Subcutaneous abdominal adipose tissue (tissue), 5 donors: ENCODE measurements around the gene GALNT18.
"Not testable (repeated sequence)": the region's sequence is repeated elsewhere in the genome, so short reads cannot be mapped to it uniquely, and the experiment has no call there.

Experiments used
- H3K27ac ChIP-seq: one replicate; pipeline ENCODE4 v1.7.0; 2013; ENCODE audit warnings: low read depth, mild to moderate bottlenecking, inconsistent platforms, low read length, moderate library complexity
- H3K27me3 ChIP-seq, 5 donors: one replicate each; pipeline ENCODE4 v1.7.0; 2013; ENCODE audit warnings: low read length in 5 of 5, inconsistent platforms in 1 of 5; ENCODE audit not compliant: control insufficient read depth in 5 of 5, insufficient read depth in 4 of 5
- H3K36me3 ChIP-seq, 5 donors: one replicate each; pipeline ENCODE4 v1.7.0; 2013; ENCODE audit warnings: low read length in 5 of 5; ENCODE audit not compliant: control insufficient read depth in 5 of 5, insufficient read depth in 5 of 5
- H3K4me1 ChIP-seq, 5 donors: one replicate each; pipeline ENCODE4 v1.7.0; 2013; ENCODE audit warnings: low read length in 5 of 5, mild to moderate bottlenecking in 3 of 5, moderate library complexity in 1 of 5; ENCODE audit not compliant: control insufficient read depth in 5 of 5, insufficient read depth in 5 of 5
- H3K4me3 ChIP-seq, 5 donors: one replicate each; pipeline ENCODE4 v1.7.0; 2013; ENCODE audit warnings: low read length in 5 of 5, low read depth in 1 of 5
- H3K9ac ChIP-seq, 5 donors: one replicate each; pipeline ENCODE4 v1.7.0; 2013; ENCODE audit warnings: low read length in 5 of 5, mild to moderate bottlenecking in 4 of 5, moderate library complexity in 3 of 5
- H3K9me3 ChIP-seq, 5 donors: one replicate each; pipeline ENCODE4 v1.7.0; 2013; ENCODE audit warnings: low read length in 5 of 5; ENCODE audit not compliant: control insufficient read depth in 5 of 5
- donor health status: healthy.
- donor health status: healthy.
- donor health status: healthy.
- donor health status: healthy.
- donor health status: healthy.

Gene GALNT18

DNA sequence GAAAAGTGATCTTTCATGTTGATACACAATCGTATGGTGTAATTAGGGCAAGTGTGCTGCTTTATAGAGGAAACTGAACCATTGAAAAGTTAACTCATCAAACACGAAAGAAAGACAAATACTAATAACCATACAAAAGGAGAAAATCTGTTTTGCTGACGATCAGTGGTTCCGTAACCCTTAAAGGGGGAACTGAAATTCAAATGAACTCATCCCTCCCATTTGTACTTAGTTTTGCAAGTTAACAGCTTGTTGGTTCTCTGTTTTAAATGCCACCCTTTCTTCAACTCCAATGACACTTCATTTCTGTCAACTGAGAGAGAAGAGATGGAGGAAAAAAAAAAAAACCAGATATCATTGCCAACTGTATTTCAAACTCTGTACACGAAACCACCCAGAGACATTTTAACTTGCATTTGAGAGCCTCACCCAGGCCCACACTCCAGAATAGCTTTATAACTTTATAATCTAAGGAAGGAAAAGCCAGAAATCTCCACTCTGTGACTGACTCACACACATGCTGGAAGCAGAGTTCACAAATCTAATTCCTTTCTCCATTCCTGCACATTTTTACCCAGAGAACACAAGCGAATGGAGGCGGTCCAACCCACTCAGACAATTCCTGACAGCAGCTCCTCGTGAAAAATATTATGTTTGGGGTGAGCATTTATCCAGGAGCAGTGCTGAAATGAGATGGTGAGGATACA, 251.4 kb downstream of the GALNT18 start:
- peaks cover 0 to 4% (median 0%) of the 10 kb centered on the region in 5 donors for H3K4me1 ChIP-seq
- H3K27me3 ChIP-seq = peaks cover 0 to 2% (median 0%) of the 10 kb centered on the region in 5 donors
- no peak overlapping the region for H3K4me3 ChIP-seq
- no peak overlapping the region for H3K27ac ChIP-seq
- peaks cover 0 to 3% (median 2%) of the 10 kb centered on the region in 5 donors for H3K9me3 ChIP-seq
- no peak overlapping the region for H3K9ac ChIP-seq
- H3K36me3 ChIP-seq = peaks cover 0 to 10% (median 0%) of the 10 kb centered on the region in 5 donors

DNA sequence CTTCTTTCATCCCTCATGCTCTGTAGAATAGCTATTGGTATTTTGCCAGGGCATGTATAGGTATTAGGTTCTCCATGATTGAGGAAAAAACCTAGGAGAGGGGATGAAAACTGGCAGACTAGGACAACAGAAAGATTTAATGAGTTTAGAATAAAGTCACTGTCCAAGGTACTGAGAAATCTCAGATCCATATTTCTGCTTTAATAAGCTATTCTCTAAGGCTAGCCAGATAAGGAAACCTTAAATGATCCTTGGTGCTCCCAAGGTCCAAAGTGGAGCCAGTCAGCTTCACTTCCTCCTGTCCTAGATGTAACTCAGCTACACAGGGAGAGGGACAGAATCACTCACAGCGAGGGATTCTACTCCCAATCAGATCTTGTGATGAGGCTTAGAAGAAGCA, 255.0 kb downstream of the GALNT18 start:
- no peak overlapping the region for H3K27ac ChIP-seq
- H3K9ac ChIP-seq = no peak overlapping the region
- no peak overlapping the region for H3K4me3 ChIP-seq
- peaks cover 0 to 2% (median 0%) of the 10 kb centered on the region in 5 donors for H3K27me3 ChIP-seq
- peaks cover 0 to 4% (median 0%) of the 10 kb centered on the region in 5 donors for H3K4me1 ChIP-seq
- peaks cover 0 to 4% (median 3%) of the 10 kb centered on the region in 5 donors for H3K9me3 ChIP-seq
- H3K36me3 ChIP-seq = peaks cover 0 to 5% (median 0%) of the 10 kb centered on the region in 5 donors

DNA sequence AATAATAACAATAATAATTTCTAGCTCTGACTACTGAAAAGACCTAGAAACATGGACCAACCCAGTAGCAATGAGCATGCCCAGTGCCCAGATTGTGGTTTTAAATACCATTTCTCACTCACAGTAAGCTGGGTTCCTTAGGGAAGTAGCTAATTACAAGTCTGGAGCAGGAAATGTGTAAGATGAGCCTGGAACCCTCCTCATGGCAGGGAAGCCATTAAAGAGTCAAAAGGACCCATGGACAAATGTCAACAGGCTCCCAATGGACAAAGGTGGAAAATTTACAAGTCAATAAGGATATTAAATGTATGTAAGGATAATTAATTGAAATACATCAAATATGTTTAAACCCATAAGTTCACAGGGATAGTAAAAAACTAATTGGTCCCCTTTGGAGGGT, 258.1 kb downstream of the GALNT18 start:
- Histone ChIP-seq H3K4me3 (no peak overlapping the region), H3K9me3 (peaks cover 0 to 4% (median 3%) of the 10 kb centered on the region in 5 donors), H3K36me3 (no peaks in the 10 kb centered on the region), H3K27me3 (no peaks in the 10 kb centered on the region), H3K27ac (no peak overlapping the region), H3K9ac (no peak overlapping the region), H3K4me1 (no peaks in the 10 kb centered on the region)

DNA sequence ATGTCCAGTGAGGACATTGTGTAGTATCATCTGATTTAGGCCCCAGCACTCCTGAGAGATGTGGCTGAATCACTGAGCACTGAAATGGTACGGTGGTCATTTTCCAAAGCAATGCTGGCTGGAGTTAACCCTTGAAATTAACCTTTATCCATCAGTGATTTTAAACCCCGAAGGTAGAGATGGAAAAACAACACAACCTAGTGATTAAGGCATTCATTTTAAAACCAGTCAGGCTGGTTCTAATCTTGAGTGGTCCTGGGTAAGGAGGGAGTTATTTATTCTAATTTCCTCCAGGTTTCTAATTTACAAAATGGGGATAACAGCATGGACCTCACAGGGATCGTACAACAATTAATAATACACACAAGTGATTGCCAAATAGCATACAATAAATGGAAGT, 262.2 kb downstream of the GALNT18 start:
- Histone ChIP-seq H3K9me3 (no peaks in the 10 kb centered on the region), H3K36me3 (no peaks in the 10 kb centered on the region), H3K9ac (no peak overlapping the region), H3K4me3 (no peak overlapping the region), H3K27me3 (no peaks in the 10 kb centered on the region), H3K27ac (no peak overlapping the region), H3K4me1 (no peaks in the 10 kb centered on the region)

DNA sequence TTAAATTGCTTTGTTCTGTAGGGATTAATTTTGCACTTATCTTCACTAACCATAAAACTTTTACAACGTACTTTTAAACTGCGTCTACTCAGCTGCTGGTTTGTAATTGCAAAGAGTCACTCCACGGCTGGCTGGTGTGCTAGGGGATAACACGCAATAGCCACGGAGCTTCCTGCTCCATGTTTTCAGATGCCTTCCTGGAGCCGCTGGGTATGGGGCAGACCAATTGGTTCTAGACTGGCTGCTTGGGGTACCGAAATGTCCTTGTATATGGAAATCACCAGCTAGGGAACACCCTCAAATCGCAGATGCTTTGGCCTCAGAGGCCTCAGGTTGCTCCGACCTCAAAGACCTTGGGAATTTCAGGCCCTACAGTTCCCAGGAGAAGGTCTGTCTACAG, 265.0 kb downstream of the GALNT18 start:
- no peaks in the 10 kb centered on the region for H3K36me3 ChIP-seq
- H3K27ac ChIP-seq = no peak overlapping the region
- H3K9ac ChIP-seq = no peak overlapping the region
- no peak overlapping the region for H3K4me3 ChIP-seq
- H3K9me3 ChIP-seq = no peaks in the 10 kb centered on the region
- H3K4me1 ChIP-seq = no peaks in the 10 kb centered on the region
- no peaks in the 10 kb centered on the region for H3K27me3 ChIP-seq

DNA sequence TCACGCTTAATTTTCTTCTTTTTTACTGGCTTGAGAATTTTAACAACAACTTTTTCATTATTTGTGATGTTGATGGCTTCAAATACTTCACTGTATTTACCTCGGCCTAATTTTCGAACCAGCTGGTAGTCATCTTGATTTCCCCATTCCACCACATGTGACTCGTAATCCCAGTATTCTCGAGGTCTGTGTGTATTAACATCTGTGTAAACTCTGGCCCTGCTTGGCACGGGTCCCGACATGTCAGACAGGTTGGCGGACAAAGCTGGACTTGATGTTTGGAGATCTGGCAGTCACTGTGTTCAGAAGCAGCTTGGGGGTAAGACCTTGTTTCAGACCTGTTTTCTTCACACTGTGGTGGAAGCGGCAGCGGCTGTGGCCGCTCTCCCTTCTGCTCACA, 268.9 kb downstream of the GALNT18 start, which contains the start of gene CSNK2A3:
Gene CSNK2A3 (minus strand): TSS at position 373 of the 400 bp plus-strand sequence. CDS start 131 bp downstream, at position 242.
- H3K27ac ChIP-seq, H3K9me3 ChIP-seq, H3K4me3 ChIP-seq, H3K9ac ChIP-seq, H3K36me3 ChIP-seq, H3K27me3 ChIP-seq: not testable (repeated sequence)
- peaks cover 10 to 35% (median 34%) of the 10 kb centered on the region in 5 donors for H3K4me1 ChIP-seq

DNA sequence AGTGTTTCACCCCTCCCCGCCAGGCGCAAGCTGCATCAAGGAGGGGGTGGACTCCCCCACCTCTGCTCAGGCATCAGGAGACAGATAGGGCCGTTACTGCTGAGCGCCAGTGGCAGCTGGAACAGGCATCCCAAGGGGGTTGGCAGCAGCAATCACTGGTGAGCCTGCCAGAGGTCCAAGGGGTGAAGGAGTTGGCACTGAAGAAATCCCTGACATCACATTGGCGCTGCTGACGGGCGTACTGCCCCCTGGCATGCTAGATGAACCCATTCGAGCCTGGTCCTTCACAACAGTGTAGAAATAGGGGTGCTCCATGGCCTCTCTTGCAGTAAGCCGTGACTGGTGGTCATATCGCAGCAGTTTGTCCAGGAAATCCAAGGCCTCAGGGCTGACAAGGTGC, 270.0 kb downstream of the GALNT18 start:
- H3K9me3 ChIP-seq, H3K27me3 ChIP-seq, H3K9ac ChIP-seq, H3K27ac ChIP-seq, H3K4me3 ChIP-seq, H3K36me3 ChIP-seq: not testable (repeated sequence)
- H3K4me1 ChIP-seq = peaks cover 10 to 38% (median 35%) of the 10 kb centered on the region in 5 donors

DNA sequence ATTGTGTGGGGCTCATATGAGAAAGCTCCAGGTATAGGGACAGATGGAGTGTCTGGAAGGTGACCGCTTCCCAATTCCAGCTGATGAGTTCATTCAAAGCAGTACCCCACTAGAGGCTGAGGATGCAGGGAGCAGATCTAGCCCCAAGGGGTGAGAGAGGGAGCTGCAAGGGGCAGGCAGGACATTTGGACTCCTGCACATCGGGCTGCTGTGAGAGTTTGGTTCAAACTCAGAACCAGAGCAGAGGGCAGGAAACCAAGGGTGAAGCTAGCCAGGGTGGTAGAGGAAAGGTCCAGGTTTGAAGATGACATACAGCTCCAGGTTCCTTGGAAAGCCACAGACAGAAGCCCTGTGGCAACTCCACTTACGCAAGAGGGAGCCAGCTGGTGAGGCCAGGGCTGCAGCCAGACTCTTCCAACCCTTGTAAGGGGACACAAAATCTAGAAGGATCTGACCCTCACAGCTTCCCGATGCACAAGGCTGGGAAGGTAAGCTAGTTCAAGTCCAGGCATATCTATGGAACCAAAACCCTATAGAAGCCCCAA, 270.7 kb downstream of the GALNT18 start:
- Histone ChIP-seq H3K9me3 (no peaks in the 10 kb centered on the region), H3K27me3 (no peaks in the 10 kb centered on the region), H3K36me3 (no peaks in the 10 kb centered on the region), H3K9ac (no peak overlapping the region), H3K4me3 (no peak overlapping the region), H3K4me1 (peaks cover 10 to 38% (median 35%) of the 10 kb centered on the region in 5 donors), H3K27ac (no peak overlapping the region)

DNA sequence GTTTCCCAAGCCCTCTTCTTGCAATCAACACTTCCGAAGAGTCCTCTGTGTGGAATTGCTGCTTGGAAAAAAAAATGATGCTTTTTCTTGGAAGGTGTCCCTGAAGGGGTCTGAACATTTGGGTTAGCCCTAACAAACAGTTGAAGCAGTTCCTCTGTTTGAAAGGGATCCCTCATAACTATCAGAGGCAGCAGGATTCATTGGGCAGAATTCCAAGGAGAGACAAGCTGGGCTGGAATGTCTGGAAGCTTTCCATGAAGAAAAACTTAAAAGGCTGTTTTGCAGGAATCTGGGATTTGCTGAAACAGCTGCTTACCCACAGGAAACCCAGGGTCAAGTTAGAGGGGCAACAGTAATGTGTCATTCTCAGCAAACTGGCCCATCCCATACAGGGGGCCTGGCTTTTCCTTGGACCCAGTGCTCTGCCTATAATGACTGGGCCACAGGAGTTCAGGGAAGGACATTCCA, 271.9 kb downstream of the GALNT18 start:
- Histone ChIP-seq H3K36me3 (no peaks in the 10 kb centered on the region), H3K27me3 (no peaks in the 10 kb centered on the region), H3K4me3 (no peak overlapping the region), H3K9me3 (no peaks in the 10 kb centered on the region), H3K4me1 (peaks cover 10 to 38% (median 35%) of the 10 kb centered on the region in 5 donors), H3K27ac (peak overlapping the region; percentile 6), H3K9ac (no peak overlapping the region)

DNA sequence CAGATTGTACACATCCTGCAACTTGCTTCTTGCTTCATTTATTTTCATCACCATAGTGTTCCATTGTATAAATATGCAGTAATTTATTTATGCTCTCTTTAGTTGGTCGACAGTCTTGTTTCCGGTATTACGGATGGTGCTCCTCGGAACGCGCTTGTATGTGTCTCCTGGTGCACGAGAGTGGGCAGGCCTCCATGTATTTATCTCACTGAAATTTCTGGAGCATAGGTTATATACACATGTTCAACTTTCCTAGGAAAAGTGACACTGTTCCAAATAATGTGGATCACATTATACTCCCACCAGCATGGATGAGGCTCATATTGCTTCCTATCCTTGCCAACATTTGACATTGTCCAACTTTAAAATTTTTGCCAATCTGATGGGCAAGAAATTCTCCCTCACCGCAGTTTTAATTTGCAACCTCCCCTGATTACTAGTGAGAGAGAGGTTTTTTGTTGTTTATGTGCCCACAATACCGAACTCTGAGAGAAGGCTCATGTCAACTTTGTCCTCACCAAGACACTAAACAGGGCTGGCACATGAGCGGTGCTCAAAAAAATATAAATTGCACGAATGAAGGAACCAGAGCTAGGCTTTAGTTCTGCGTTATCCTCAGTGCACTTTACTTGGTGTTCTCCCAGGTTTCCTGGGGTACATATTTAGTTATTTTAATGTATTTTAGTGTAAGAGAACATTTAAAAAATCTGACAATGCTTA, 272.5 kb downstream of the GALNT18 start:
- H3K9me3 ChIP-seq = no peaks in the 10 kb centered on the region
- no peak overlapping the region for H3K9ac ChIP-seq
- H3K36me3 ChIP-seq = no peaks in the 10 kb centered on the region
- no peak overlapping the region for H3K4me3 ChIP-seq
- no peaks in the 10 kb centered on the region for H3K27me3 ChIP-seq
- H3K4me1 ChIP-seq = peaks cover 10 to 38% (median 35%) of the 10 kb centered on the region in 5 donors
- H3K27ac ChIP-seq = peak overlapping the region; percentile 6
